HPDE6-E6E7 (cell line): ENCODE measurements around the gene PRM3.

Source experiments
- DNase-seq: peaks from one replicate; pipeline ENCODE4 v3.0.0; 2011; ENCODE audit warnings: missing footprints; ENCODE audit errors: extremely low spot score

The PRM3 gene

GRCh38 chr16:11272921-11273720, at the start of gene PRM3:
TSS of gene PRM3 (minus strand) at chr16:11273629. CDS start at chr16:11273595, 34 bp downstream.
- DNase-seq, result no peak

GRCh38 chr16:11322823-11323222, 49.4 kb upstream of the PRM3 start:
- no peak for DNase-seq

GRCh38 chr16:11321662-11322061, 48.2 kb upstream of the PRM3 start:
- no peak for DNase-seq

GRCh38 chr16:11320170-11320569, 46.7 kb upstream of the PRM3 start:
- DNase-seq, result no peak

GRCh38 chr16:11319529-11320146, 46.2 kb upstream of the PRM3 start:
- DNase-seq, result no peak

GRCh38 chr16:11318817-11319216, 45.4 kb upstream of the PRM3 start:
- DNase-seq, result no peak

- DNase-seq, result no peak
These were observed 43.0 kb upstream of the PRM3 start for GRCh38 chr16:11316331-11317015.

- no peak for DNase-seq
These were observed 42.1 kb upstream of the PRM3 start for GRCh38 chr16:11315510-11315909.

- DNase-seq, result no peak
These were observed 41.0 kb upstream of the PRM3 start for GRCh38 chr16:11314309-11314894.

GRCh38 chr16:11313493-11314308, 40.3 kb upstream of the PRM3 start:
- DNase-seq, result no peak

GRCh38 chr16:11312718-11313492, 39.5 kb upstream of the PRM3 start:
- peak; percentile 78 for DNase-seq

- no peak for DNase-seq
These were observed 37.6 kb upstream of the PRM3 start for GRCh38 chr16:11310997-11311561.

GRCh38 chr16:11310634-11310977, 37.2 kb upstream of the PRM3 start:
- no peak for DNase-seq

GRCh38 chr16:11309895-11310633, 36.6 kb upstream of the PRM3 start:
- no peak for DNase-seq

- no peak for DNase-seq
These were observed 35.3 kb upstream of the PRM3 start for GRCh38 chr16:11308493-11309283.

GRCh38 chr16:11307639-11308492, 34.4 kb upstream of the PRM3 start:
- no peak for DNase-seq

- no peak for DNase-seq
These were observed 33.7 kb upstream of the PRM3 start for GRCh38 chr16:11306997-11307638.

GRCh38 chr16:11306381-11306780, 33.0 kb upstream of the PRM3 start:
- no peak for DNase-seq
